Measurements from ENCODE around the gene ANHX.
"Not testable (repeated sequence)": the region's sequence is repeated elsewhere in the genome, so short reads cannot be mapped to it uniquely, and the experiment has no call there.

ANHX gene

GRCh38 chr12:133235401-133236112 is at the start of gene ANHX:
ANHX (minus strand) TSS chr12:133235877; CDS start chr12:133234356, 1,521 bp downstream.
- no peak for FAIRE-seq

DNA sequence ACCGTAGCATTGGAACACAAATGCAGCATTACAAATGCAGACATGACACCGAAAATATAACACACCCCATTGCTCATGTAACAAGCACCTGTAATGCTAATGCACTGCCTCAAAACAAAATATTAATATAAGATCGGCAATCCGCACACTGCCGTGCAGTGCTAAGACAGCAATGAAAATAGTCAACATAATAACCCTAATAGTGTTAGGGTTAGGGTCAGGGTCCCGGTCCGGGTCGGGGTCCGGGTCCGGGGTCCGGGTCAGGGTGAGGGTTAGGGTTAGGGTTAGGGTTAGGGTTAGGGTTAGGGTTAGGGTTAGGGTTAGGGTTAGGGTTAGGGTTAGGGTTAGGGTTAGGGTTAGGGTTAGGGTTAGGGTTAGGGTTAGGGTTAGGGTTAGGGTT is 29.0 kb upstream of the ANHX start:
- not testable (repeated sequence) for FAIRE-seq

DNA sequence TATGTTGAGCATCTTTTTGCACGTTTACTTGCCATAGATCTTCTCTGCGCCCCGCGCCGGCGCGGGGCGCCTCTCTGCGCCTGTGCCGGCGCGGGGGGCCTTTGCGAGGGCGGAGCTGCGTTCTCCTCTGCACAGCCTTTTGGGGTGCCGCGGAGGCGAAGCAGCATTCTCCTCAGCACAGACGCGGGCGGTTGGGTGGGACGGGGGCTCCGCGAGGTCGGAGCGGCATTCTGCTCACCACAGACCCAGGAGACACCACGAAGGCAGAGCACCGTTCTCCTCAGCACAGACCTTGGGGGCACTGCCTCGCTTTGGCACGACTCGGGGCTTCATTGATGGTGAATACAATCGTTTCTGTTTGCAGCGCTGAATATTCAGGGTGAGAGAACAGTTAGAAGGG is 28.5 kb upstream of the ANHX start:
- no peak for FAIRE-seq

DNA sequence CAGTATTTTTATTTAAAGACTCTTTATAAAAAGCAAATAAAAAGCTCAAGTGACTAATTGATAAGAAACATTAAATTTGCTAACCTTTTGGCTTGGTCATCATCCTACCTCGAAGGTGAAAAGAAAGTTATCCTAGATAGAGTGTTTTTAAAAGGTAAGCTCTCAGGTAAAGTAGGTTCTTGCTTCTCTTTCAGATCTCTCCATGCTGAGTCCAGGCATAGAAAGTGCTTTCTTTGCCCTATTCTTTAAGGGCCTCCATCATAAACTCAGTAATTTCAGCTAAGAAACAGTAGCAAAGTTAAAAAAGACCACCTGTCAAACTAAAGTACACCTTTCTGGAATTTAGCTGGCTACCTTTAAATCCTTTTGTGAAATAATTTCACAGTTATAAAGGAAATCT is 20.6 kb upstream of the ANHX start:
- FAIRE-seq = no peak

DNA sequence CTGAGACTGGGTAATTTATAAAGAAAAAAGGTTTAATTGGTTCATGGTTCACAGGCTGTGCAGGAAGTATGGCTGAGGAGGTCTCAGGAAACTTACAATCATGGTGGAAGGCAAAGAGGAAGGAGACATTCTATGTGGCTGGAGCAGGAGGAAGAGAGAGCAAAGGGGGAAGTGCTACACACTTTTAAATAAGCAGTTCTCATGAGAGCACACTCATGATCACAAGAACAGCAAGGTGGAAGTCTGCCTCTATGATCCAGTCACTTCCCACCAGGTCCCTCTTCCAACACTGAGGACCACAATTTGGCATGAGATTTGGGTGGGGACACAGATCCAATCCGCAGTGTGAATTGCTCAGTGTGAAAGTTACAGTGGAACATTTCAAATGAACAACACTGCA is 20.2 kb upstream of the ANHX start:
- FAIRE-seq = not testable (repeated sequence)

GRCh38 chr12:133251732-133252131 is 16.1 kb upstream of the ANHX start:
- no peak for FAIRE-seq

GRCh38 chr12:133236556-133236955 is 879 bp upstream of the ANHX start:
- no peak for FAIRE-seq

- no peak for FAIRE-seq
These were observed 467 bp upstream of the ANHX start for GRCh38 chr12:133236144-133236543.

DNA sequence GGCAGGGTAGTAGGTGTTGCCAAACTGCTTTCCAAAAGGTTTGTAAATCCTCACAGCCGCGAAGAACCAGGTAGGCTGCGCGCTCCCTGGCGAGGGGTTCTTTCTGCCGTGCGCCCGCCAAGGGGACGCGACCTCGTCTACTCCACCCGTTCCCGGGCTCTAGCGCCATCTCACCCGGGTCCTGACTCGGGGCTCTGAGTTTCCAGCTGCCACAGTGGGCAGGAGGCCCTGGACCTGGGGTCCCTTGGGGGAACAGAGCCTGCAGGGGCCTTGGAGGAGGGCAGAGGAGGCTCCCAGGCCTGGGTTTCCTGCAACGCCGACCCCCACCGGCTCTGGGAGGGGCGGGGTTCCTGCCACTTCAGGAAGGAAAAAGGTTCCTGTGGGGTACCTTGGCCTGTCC is 706 bp downstream of the ANHX start:
- no peak for FAIRE-seq

DNA sequence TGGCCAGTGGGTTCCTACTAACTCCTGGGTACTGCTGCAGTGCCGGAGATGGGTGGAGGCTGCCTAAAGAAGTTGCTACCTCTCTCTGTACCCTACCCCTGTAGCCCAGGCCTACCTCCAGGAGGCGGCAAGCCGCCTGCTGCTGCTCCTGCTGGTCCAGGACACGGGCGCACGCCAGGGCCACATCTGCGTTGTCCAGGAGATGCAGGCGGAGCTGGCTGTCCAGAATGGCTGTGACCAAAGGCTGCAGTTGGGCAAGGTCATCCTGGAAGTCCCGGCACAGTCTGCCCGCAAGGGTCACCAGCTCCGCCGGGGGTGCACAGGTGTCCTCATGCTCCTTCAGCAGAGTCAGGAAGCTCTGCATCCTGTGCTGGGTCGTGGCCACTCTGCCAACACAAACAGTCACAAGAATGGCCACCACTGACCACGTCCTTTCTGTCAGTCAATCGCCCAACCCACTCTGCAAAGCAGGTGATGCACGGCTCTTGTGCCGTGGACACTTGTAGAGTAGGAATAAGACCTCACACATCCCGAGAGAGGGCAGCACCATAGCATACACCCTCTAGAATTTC is 1.6 kb downstream of the ANHX start:
- FAIRE-seq = no peak

- no peak for FAIRE-seq
These were observed 2.7 kb downstream of the ANHX start for GRCh38 chr12:133233006-133233405.

GRCh38 chr12:133231001-133231400 is 4.7 kb downstream of the ANHX start:
- no peak for FAIRE-seq

GRCh38 chr12:133227281-133227852 is 8.3 kb downstream of the ANHX start:
- FAIRE-seq = no peak

DNA sequence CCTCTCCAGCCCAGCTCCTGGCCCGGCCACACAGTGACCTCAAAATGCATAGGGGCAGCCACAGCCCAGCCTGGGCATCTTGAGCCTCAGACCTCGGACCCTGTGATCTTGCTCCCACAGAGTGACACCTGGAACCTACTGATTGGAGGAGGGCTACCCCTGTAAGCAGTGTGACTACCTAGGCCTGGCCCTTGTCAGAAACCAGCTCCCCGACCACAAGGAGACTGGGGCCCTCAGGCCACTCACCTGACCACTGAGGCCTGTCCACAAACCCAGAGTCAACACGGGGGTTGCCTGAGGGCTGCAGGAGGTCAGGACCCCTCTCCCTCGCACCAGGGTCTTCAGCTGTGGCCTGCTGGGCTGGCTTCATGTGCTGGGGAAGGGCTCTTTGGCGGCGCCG is 9.0 kb downstream of the ANHX start:
- no peak for FAIRE-seq

DNA sequence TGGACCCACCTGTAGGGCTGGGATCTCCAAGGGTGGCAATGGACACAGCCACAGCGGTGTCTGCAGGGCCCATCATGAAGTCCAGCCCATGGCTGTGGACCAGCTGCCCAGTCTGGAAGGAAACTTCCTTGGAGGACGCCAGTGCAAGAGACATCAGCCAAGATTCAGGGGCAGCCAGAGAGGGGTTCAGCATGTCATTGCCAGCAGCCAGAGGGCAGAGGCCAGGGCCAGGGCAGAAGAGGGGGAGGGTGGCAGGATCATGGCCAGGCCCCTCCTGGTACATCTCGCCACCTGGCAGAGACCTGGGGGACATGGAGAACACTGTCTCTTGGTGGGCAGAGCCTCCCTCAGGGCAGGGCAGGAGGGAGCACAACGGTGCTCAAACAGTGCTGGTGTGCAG is 10.2 kb downstream of the ANHX start:
- FAIRE-seq = no peak

DNA sequence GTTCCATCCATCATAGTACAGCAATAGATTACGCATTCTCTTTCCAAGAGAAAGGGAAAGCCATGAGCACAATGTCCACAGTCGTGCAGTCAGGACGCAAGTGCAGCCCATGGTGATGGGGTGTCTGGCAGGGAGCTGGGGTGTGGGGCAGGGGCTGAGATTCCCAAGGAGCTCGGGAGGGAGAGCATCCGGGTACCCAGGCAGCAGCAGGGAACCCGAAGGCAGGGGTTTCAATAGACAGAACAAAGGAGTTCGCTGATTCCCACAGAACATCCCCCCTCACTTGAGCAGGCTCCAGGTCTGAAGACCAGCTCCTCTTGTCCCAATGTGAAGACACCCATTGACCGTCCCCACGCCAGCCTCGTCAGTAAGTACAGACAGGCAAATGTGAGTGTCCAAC is 13.5 kb downstream of the ANHX start:
- no peak for FAIRE-seq

GRCh38 chr12:133221241-133221640 is 14.4 kb downstream of the ANHX start:
- no peak for FAIRE-seq

- no peak for FAIRE-seq
These were observed 15.2 kb downstream of the ANHX start for GRCh38 chr12:133220521-133220920.

DNA sequence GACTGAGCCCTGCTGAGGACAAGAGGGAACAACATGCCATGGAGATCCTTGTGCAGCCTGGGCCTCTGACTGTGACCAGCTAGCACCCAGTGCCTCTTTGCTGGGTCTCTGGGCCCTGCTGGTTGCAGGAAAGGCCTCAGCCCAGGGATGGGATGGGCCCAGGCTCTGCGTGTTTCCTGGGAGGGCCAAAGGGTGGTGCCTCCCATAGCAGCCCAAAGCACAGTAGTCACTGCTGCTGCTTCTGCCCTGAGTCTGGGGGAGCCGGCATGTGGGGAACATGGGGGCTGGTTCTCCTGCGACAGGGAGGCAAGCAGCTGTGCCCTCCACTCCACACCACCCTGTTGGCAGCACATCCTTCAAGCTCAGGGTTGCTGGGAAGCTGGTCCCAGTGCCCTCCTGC is 18.5 kb downstream of the ANHX start:
- no peak for FAIRE-seq

DNA sequence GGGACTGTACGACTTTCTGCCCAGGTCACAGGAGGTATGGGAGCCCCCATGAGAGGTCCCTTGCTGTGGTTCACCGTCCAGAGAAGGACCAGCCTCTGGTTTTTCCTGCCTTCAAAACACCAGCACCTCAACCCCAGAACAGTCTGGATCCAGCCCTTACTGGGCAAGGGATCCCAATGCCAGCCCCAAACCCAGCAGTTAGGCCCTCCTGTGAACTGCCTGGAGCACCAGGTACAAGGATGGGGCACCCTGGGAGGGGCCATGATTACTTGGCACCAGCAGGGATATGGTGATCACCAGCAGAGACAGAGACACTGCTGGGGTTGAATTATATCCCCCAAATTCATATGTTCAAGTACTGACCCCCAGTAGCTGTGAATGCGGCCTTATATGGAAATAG is 20.0 kb downstream of the ANHX start:
- FAIRE-seq = no peak

- no peak for FAIRE-seq
These were observed 29.3 kb downstream of the ANHX start for GRCh38 chr12:133206390-133206789.

DNA sequence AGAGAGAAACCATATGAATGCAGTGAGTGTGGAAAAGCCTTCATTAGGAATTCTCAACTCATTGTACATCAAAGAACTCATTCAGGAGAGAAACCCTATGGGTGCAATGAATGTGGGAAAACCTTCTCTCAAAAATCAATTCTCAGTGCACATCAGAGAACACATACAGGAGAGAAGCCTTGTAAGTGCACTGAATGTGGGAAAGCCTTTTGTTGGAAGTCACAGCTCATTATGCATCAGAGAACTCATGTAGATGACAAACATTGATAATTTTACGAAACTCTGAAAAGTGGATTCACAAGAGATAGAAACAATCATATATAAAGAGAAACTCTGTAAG is 31.4 kb downstream of the ANHX start:
- no peak for FAIRE-seq

GRCh38 chr12:133203344-133204263 is 32.1 kb downstream of the ANHX start:
- FAIRE-seq = no peak

Data from colon (tissue), 2 donors.